ENCODE results near the gene GRIP2.

DNA sequence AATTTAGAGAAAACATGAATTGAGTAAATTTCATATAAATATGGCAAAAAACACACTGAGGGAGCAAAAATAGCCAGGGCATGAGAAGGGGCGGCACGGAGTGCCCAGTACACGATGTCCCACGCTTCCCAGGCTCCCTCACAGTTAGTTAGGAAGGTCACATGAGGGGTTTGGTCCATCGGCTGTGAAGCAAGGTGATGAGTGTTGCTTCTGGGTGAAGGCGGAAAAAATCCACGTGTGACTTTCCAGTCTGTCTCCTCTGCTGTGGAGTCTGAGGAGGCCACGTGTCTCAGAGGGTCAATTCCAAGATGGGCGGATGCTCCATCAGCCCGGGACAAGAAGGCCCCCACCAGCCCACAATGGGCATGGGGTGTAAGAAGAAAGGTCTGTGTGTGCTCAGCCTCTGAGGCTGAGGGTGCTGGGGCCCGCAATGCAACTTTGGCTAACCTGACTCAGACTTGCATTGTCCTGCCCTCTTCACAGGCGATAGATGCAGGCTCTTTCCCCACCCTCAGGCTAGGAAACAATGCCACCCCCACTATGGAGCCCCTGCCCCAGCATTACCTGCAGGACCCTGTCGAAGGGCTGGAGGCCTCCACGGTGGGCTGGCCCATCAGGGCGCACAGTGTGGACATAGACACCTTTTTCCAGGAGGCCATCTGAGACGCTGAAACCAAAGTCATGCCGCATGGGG lies 45.7 kb downstream of the GRIP2 start:
- TF ChIP-seq, protein P1, sequence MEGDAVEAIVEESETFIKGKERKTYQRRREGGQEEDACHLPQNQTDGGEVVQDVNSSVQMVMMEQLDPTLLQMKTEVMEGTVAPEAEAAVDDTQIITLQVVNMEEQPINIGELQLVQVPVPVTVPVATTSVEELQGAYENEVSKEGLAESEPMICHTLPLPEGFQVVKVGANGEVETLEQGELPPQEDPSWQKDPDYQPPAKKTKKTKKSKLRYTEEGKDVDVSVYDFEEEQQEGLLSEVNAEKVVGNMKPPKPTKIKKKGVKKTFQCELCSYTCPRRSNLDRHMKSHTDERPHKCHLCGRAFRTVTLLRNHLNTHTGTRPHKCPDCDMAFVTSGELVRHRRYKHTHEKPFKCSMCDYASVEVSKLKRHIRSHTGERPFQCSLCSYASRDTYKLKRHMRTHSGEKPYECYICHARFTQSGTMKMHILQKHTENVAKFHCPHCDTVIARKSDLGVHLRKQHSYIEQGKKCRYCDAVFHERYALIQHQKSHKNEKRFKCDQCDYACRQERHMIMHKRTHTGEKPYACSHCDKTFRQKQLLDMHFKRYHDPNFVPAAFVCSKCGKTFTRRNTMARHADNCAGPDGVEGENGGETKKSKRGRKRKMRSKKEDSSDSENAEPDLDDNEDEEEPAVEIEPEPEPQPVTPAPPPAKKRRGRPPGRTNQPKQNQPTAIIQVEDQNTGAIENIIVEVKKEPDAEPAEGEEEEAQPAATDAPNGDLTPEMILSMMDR (optimal IDR thresholded peaks at IDR 0.05 in 1 of 3, IDR thresholded peaks at IDR 0.05 in 1 of 3, conservative IDR thresholded peaks at IDR 0.05 in 1 of 3; ENCODE audit: extremely low read depth in 1 of 3, insufficient read depth in 2 of 3, low read length in 3 of 3): no peak
- no peak for TF ChIP-seq EZH2 (IDR thresholded peaks at IDR 0.05; ENCODE audit: low read length)
